HUES48 (cell line): ENCODE results near the gene PROM1.

Experiments used
- H3K27ac ChIP-seq: one replicate; pipeline ENCODE4 v1.7.0; 2013; ENCODE audit warnings: low read depth, low read length, inconsistent platforms
- H3K27me3 ChIP-seq: 2 replicates; pipeline ENCODE4 v1.6.1; 2013; ENCODE audit warnings: mild to moderate bottlenecking, low read length; ENCODE audit not compliant: control insufficient read depth, insufficient read depth
- H3K36me3 ChIP-seq: 2 replicates; pipeline ENCODE4 v1.6.1; 2013; ENCODE audit warnings: low read length; ENCODE audit not compliant: control insufficient read depth, insufficient read depth
- H3K4me1 ChIP-seq: 2 replicates; pipeline ENCODE4 v1.6.1; 2013; ENCODE audit warnings: mild to moderate bottlenecking, low read length; ENCODE audit not compliant: control insufficient read depth, insufficient read depth
- H3K4me3 ChIP-seq: 2 replicates; pipeline ENCODE4 v1.5.1; 2013; ENCODE audit warnings: mild to moderate bottlenecking, low read depth, low read length
- H3K9ac ChIP-seq: 2 replicates; pipeline ENCODE4 v1.6.1; 2013; ENCODE audit warnings: mild to moderate bottlenecking, low read depth, low read length, moderate library complexity
- H3K9me3 ChIP-seq: 2 replicates; pipeline ENCODE4 v1.6.1; 2013; ENCODE audit warnings: low read length; ENCODE audit not compliant: control insufficient read depth, insufficient read depth

The PROM1 gene

GRCh38 chr4:15983610-15984009 lies 100.2 kb downstream of the PROM1 start:
- H3K9me3 ChIP-seq, result peaks cover 6% of the 10 kb centered on the region; the same call in 1 of the 2 replicates
- no peak overlapping the region for H3K4me3 ChIP-seq
- peaks cover 3% of the 10 kb centered on the region for H3K4me1 ChIP-seq
- H3K9ac ChIP-seq, result no peak overlapping the region
- H3K36me3 ChIP-seq, result peaks cover 83% of the 10 kb centered on the region
- peak overlapping the region; percentile 29 for H3K27ac ChIP-seq
- H3K27me3 ChIP-seq, result no peaks in the 10 kb centered on the region

- Histone ChIP-seq H3K27ac (peak overlapping the region; percentile 29), H3K9me3 (peaks cover 6% of the 10 kb centered on the region; the same call in 1 of the 2 replicates), H3K27me3 (no peaks in the 10 kb centered on the region), H3K36me3 (peaks cover 83% of the 10 kb centered on the region), H3K4me1 (peaks cover 3% of the 10 kb centered on the region), H3K4me3 (no peak overlapping the region), H3K9ac (no peak overlapping the region)
These were observed 100.8 kb downstream of the PROM1 start for GRCh38 chr4:15982842-15983524.

GRCh38 chr4:15976456-15977447 lies 107.1 kb downstream of the PROM1 start:
- H3K4me3 ChIP-seq, result no peak overlapping the region
- no peaks in the 10 kb centered on the region for H3K27me3 ChIP-seq
- peaks cover 3% of the 10 kb centered on the region for H3K4me1 ChIP-seq
- H3K27ac ChIP-seq, result no peak overlapping the region
- no peak overlapping the region for H3K9ac ChIP-seq
- H3K36me3 ChIP-seq, result peaks cover 25% of the 10 kb centered on the region
- no peaks in the 10 kb centered on the region for H3K9me3 ChIP-seq

GRCh38 chr4:15971068-15971801 lies 112.6 kb downstream of the PROM1 start:
- Histone ChIP-seq H3K27ac (no peak overlapping the region), H3K4me1 (no peaks in the 10 kb centered on the region), H3K9ac (no peak overlapping the region), H3K36me3 (peaks cover 17% of the 10 kb centered on the region), H3K4me3 (no peak overlapping the region), H3K27me3 (no peaks in the 10 kb centered on the region), H3K9me3 (no peaks in the 10 kb centered on the region)

GRCh38 chr4:15968551-15969300 lies 115.1 kb downstream of the PROM1 start:
- Histone ChIP-seq H3K36me3 (peaks cover 17% of the 10 kb centered on the region), H3K9me3 (no peaks in the 10 kb centered on the region), H3K27me3 (no peaks in the 10 kb centered on the region), H3K4me3 (no peak overlapping the region), H3K4me1 (no peaks in the 10 kb centered on the region), H3K27ac (no peak overlapping the region), H3K9ac (no peak overlapping the region)

GRCh38 chr4:15965325-15965724 lies 118.5 kb downstream of the PROM1 start:
- Histone ChIP-seq H3K4me3 (no peak overlapping the region), H3K36me3 (peaks cover 9% of the 10 kb centered on the region), H3K4me1 (no peaks in the 10 kb centered on the region), H3K9ac (no peak overlapping the region), H3K27ac (no peak overlapping the region), H3K9me3 (no peaks in the 10 kb centered on the region), H3K27me3 (no peaks in the 10 kb centered on the region)

GRCh38 chr4:15964159-15964558 lies 119.7 kb downstream of the PROM1 start:
- H3K27me3 ChIP-seq, result no peaks in the 10 kb centered on the region
- H3K9me3 ChIP-seq, result no peaks in the 10 kb centered on the region
- peaks cover 9% of the 10 kb centered on the region for H3K36me3 ChIP-seq
- no peak overlapping the region for H3K27ac ChIP-seq
- H3K9ac ChIP-seq, result no peak overlapping the region
- H3K4me1 ChIP-seq, result no peaks in the 10 kb centered on the region
- H3K4me3 ChIP-seq, result no peak overlapping the region

GRCh38 chr4:15963576-15963975 lies 120.2 kb downstream of the PROM1 start:
- Histone ChIP-seq H3K4me3 (no peak overlapping the region), H3K36me3 (peaks cover 5% of the 10 kb centered on the region), H3K9ac (no peak overlapping the region), H3K9me3 (no peaks in the 10 kb centered on the region), H3K4me1 (no peaks in the 10 kb centered on the region), H3K27me3 (no peaks in the 10 kb centered on the region), H3K27ac (no peak overlapping the region)

- H3K36me3 ChIP-seq, result no peaks in the 10 kb centered on the region
- H3K27ac ChIP-seq, result no peak within 1 kb of the TSS
- H3K27me3 ChIP-seq, result no peaks in the 10 kb centered on the region
- no peak within 1 kb of the TSS for H3K9ac ChIP-seq
- H3K4me1 ChIP-seq, result peaks cover 4% of the 10 kb centered on the region
- no peak within 1 kb of the TSS for H3K4me3 ChIP-seq
- H3K9me3 ChIP-seq, result no peaks in the 10 kb centered on the region
These were observed 120.8 kb downstream of the PROM1 start, which contains the start of gene FGFBP2 for GRCh38 chr4:15963001-15963451. FGFBP2 (minus strand) TSS chr4:15963175; CDS start chr4:15963129, 46 bp downstream.
